ENCODE measurements around the gene CCL4. TPM values are rescaled to one million over a fixed set of nuclear protein-coding genes. Genes with fewer than 3 reads are reported as not detected.

CCL4 gene
- total RNA-seq, 1 experiment from 2014 or later = 1.2 TPM

DNA sequence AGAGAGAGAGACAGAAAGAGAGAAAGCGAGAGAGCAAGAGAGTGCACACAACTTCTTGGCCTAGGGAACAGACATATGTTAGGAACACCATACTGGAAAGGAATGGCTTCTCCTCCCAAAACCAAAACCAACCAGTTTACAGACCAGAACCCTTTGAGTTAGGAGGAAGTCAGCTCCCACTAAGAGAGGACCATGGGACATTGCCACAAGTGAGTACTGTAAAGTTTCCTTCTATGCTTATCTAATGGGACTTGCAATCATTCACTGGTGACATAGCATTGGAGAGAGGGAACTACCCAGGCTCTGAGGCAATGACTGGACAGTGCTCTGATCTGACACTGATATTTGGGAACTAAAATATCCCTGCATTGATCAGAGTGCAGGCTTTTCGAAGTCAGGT, 40.4 kb downstream of the CCL4 start:
- no peak overlapping the region for H2AFZ ChIP-seq (ENCODE audit: low read depth, low read length, poor library complexity, severe bottlenecking)
- POLR2A ChIA-PET = interaction anchor here (1.4 kb wide), 1 partner anchor 174 kb away, joined by 3 read pairs; no protein-coding TSS in a partner anchor

More for the DNA sequence above, 40.4 kb downstream of the CCL4 start:
- ATAC-seq = no peak
- ChIA-PET RAD21 (ENCODE audit: low non-redundant PET in 1 of 2, low total read pairs in 2 of 2, uncharacterized antibody in 2 of 2, unreplicated experiment in 2 of 2) (no interaction called here), CTCF (interaction anchor here (0.9 kb wide), 1 partner anchor 9 kb away, joined by 4 read pairs; no protein-coding TSS in a partner anchor)
- no peak overlapping the region for H3K4me3 ChIP-seq (replicated peaks in 1 of 2; ENCODE audit: low read depth in 1 of 2, low read length in 2 of 2)
- TF ChIP-seq CBX3 (IDR thresholded peaks at IDR 0.05; ENCODE audit: low read depth) (no peak), ATF3 (IDR thresholded peaks at IDR 0.05) (no peak), EZH2 (IDR thresholded peaks at IDR 0.05) (no peak), EZH2phosphoT487 (IDR thresholded peaks at IDR 0.05; ENCODE audit: borderline replicate concordance) (no peak), POLR2AphosphoS5 (IDR thresholded peaks at IDR 0.05; ENCODE audit: low read depth, low read length) (no peak), CEBPB (IDR thresholded peaks at IDR 0.05; ENCODE audit: low read depth) (no peak), RAD21 (IDR thresholded peaks at IDR 0.05; ENCODE audit: low read depth) (no peak), ZNF274 (IDR thresholded peaks at IDR 0.05; ENCODE audit: low read depth, low read length) (no peak), JUND (IDR thresholded peaks at IDR 0.05) (no peak), FOSL1 (IDR thresholded peaks at IDR 0.05; ENCODE audit: low read depth) (no peak), YY1 (IDR thresholded peaks at IDR 0.05; ENCODE audit: extremely low read depth, insufficient replicate concordance, low read depth, low read length) (no peak), SP1 (IDR thresholded peaks at IDR 0.05; ENCODE audit: low read depth) (no peak), POLR2A (IDR thresholded peaks at IDR 0.05; ENCODE audit: borderline replicate concordance, extremely low read depth, insufficient read depth, insufficient read length) (no peak), EGR1 (IDR thresholded peaks at IDR 0.05; ENCODE audit: low read depth) (no peak), ZFX (IDR thresholded peaks at IDR 0.05) (no peak), TCF7L2 (IDR thresholded peaks at IDR 0.05; ENCODE audit: borderline replicate concordance, extremely low read depth, insufficient read depth, insufficient read length) (no peak), REST (IDR thresholded peaks at IDR 0.05; ENCODE audit: low read depth) (no peak), SIN3A (IDR thresholded peaks at IDR 0.05; ENCODE audit: low read depth) (no peak)
- TF ChIP-seq, protein P1, sequence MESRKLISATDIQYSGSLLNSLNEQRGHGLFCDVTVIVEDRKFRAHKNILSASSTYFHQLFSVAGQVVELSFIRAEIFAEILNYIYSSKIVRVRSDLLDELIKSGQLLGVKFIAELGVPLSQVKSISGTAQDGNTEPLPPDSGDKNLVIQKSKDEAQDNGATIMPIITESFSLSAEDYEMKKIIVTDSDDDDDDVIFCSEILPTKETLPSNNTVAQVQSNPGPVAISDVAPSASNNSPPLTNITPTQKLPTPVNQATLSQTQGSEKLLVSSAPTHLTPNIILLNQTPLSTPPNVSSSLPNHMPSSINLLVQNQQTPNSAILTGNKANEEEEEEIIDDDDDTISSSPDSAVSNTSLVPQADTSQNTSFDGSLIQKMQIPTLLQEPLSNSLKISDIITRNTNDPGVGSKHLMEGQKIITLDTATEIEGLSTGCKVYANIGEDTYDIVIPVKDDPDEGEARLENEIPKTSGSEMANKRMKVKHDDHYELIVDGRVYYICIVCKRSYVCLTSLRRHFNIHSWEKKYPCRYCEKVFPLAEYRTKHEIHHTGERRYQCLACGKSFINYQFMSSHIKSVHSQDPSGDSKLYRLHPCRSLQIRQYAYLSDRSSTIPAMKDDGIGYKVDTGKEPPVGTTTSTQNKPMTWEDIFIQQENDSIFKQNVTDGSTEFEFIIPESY (IDR thresholded peaks at IDR 0.05; ENCODE audit: extremely low read depth, insufficient replicate concordance, low read length) = no peak
- TF ChIP-seq, protein P2, sequence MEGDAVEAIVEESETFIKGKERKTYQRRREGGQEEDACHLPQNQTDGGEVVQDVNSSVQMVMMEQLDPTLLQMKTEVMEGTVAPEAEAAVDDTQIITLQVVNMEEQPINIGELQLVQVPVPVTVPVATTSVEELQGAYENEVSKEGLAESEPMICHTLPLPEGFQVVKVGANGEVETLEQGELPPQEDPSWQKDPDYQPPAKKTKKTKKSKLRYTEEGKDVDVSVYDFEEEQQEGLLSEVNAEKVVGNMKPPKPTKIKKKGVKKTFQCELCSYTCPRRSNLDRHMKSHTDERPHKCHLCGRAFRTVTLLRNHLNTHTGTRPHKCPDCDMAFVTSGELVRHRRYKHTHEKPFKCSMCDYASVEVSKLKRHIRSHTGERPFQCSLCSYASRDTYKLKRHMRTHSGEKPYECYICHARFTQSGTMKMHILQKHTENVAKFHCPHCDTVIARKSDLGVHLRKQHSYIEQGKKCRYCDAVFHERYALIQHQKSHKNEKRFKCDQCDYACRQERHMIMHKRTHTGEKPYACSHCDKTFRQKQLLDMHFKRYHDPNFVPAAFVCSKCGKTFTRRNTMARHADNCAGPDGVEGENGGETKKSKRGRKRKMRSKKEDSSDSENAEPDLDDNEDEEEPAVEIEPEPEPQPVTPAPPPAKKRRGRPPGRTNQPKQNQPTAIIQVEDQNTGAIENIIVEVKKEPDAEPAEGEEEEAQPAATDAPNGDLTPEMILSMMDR (IDR thresholded peaks at IDR 0.05 in 2 of 3, conservative IDR thresholded peaks at IDR 0.05 in 1 of 3; ENCODE audit: borderline replicate concordance in 1 of 3, insufficient read depth in 1 of 3, low read depth in 2 of 3, low read length in 2 of 3) = no peak
- H3K9me3 ChIP-seq (ENCODE audit: control insufficient read depth in 1 of 2, insufficient read depth in 1 of 2, low read depth in 1 of 2, low read length in 2 of 2) = no peaks in the 10 kb centered on the region
- no peaks in the 10 kb centered on the region for H3K27me3 ChIP-seq (ENCODE audit: insufficient read depth, low read length)
- no TSS peak for BruUV-seq (replicated peaks)
- H3K9ac ChIP-seq (ENCODE audit: low read length) = no peak overlapping the region
- no peaks in the 10 kb centered on the region for H3K9me2 ChIP-seq (ENCODE audit: insufficient read depth)
- 0 out of 4 replicates have a peak, but pooled peaks cover 0 to 3% of the 10 kb centered on the region in 2 experiments for H3K4me1 ChIP-seq (ENCODE audit: control insufficient read depth in 1 of 2, insufficient read depth in 2 of 2, low read length in 2 of 2)
- no peaks in the 10 kb centered on the region for H3K79me2 ChIP-seq (ENCODE audit: insufficient read depth, low read length)
- intact Hi-C loops (cut with micrococcal nuclease) = no loop called here
- H4K20me1 ChIP-seq (ENCODE audit: insufficient read depth) = no peaks in the 10 kb centered on the region
- no peaks in the 10 kb centered on the region for H3K36me3 ChIP-seq (ENCODE audit: control insufficient read depth in 1 of 2, insufficient read depth in 2 of 2, low read length in 2 of 2)
- no peak for DNase-seq (ENCODE audit: low read depth, low spot score)
- H3K4me2 ChIP-seq (ENCODE audit: low read length) = no peak overlapping the region
- no peak overlapping the region for H3K27ac ChIP-seq (ENCODE audit: low read depth, low read length)
